IMR-90 (cell line): ENCODE measurements around the gene CACNA1I. TPM values are rescaled to one million over a fixed set of nuclear protein-coding genes. Genes with fewer than 3 reads are reported as not detected.

Source experiments
- ATAC-seq: fragments of 200-7000 bp; cut with Tn5 transposase; 2 replicates; pipeline ENCODE4 v1.9.1; 2020; ENCODE audit warnings: low read depth, mild to moderate bottlenecking, moderate library complexity
- BruUV-seq: library from RNA; stranded (reverse); fragments of 400-500 nt; replicated peaks from 2 replicates; lab custom pipeline; 2021; lab: Mats Ljungman, UMichigan
- CTCF ChIA-PET: fragments of 300-600 bp; formaldehyde crosslinking; extraction: SDS; loops from one replicate; lab custom pipeline; 2021; ENCODE audit warnings: antibody characterized with exemption; lab: Yijun Ruan, JAX
- POLR2A ChIA-PET: fragments of 300-600 bp; sonication (Branson Sonifier 250); formaldehyde crosslinking; loops from one replicate; lab custom pipeline; 2022; ENCODE audit warnings: antibody characterized with exemption; ENCODE audit not compliant: unreplicated experiment; lab: Charles Lee
- DNase-seq: peaks from one replicate; pipeline ENCODE4 v3.0.0; 2013
- H2AFZ ChIP-seq: replicated peaks from 2 replicates; pipeline ENCODE3; 2013; ENCODE audit warnings: low read length, mild to moderate bottlenecking; ENCODE audit not compliant: poor library complexity
- H2AK5ac ChIP-seq: 2 replicates; pipeline ENCODE4 v1.6.1; 2013; ENCODE audit warnings: low read depth, low read length, inconsistent platforms
- H2AK9ac ChIP-seq: replicated peaks from 2 replicates; pipeline ENCODE3; 2013; ENCODE audit warnings: mild to moderate bottlenecking, low read depth, low read length, moderate library complexity; ENCODE audit not compliant: poor library complexity
- H2BK120ac ChIP-seq: 2 replicates; pipeline ENCODE4 v1.6.1; 2013; ENCODE audit warnings: low read depth, low read length, inconsistent platforms
- H2BK15ac ChIP-seq: 3 replicates; pipeline ENCODE4 v1.6.1; 2013; ENCODE audit warnings: low read depth, low read length, inconsistent platforms
- H2BK20ac ChIP-seq: 2 replicates; pipeline ENCODE4 v1.6.1; 2013; ENCODE audit warnings: low read depth, mild to moderate bottlenecking, inconsistent platforms, low read length, moderate library complexity
- H2BK5ac ChIP-seq: 2 replicates; pipeline ENCODE4 v1.6.1; 2013; ENCODE audit warnings: mild to moderate bottlenecking, low read depth, low read length, inconsistent platforms; ENCODE audit not compliant: poor library complexity, severe bottlenecking
- H3K14ac ChIP-seq: replicated peaks from 2 replicates; pipeline ENCODE4 v1.6.1; 2013; ENCODE audit warnings: low read depth, low read length, inconsistent platforms
- H3K18ac ChIP-seq: 2 replicates; pipeline ENCODE4 v1.6.1; 2013; ENCODE audit warnings: low read depth, low read length, control low read depth
- H3K23ac ChIP-seq: 2 replicates; pipeline ENCODE4 v1.6.1; 2013; ENCODE audit warnings: low read depth, low read length, inconsistent platforms
- H3K27ac ChIP-seq: 2 replicates; pipeline ENCODE4 v1.5.1; 2013; ENCODE audit warnings: mild to moderate bottlenecking, control low read depth, low read length; ENCODE audit not compliant: insufficient read depth
- H3K27me3 ChIP-seq: 2 replicates; pipeline ENCODE4 v1.6.1; 2013; ENCODE audit warnings: low read length; ENCODE audit not compliant: control insufficient read depth, insufficient read depth
- H3K36me3 ChIP-seq: 2 replicates; pipeline ENCODE4 v1.6.1; 2013; ENCODE audit warnings: low read length, mixed read lengths; ENCODE audit not compliant: control insufficient read depth, insufficient read depth
- H3K4ac ChIP-seq: 2 replicates; pipeline ENCODE4 v1.6.1; 2013; ENCODE audit warnings: low read depth, low read length, inconsistent platforms
- H3K4me1 ChIP-seq: 2 replicates; pipeline ENCODE4 v1.6.1; 2013; ENCODE audit warnings: low read length, mixed read lengths; ENCODE audit not compliant: control insufficient read depth, insufficient read depth
- H3K4me2 ChIP-seq: 2 replicates; pipeline ENCODE4 v1.6.1; 2013; ENCODE audit warnings: low read depth, mild to moderate bottlenecking, control low read depth, low read length, moderate library complexity
- H3K4me3 ChIP-seq: 2 replicates; pipeline ENCODE4 v1.5.1; 2013; ENCODE audit warnings: low read depth, mild to moderate bottlenecking, control low read depth, low read length, moderate library complexity; ENCODE audit not compliant: insufficient read depth
- H3K56ac ChIP-seq: 2 replicates; pipeline ENCODE4 v1.6.1; 2013; ENCODE audit warnings: low read length, inconsistent platforms; ENCODE audit not compliant: insufficient read depth; ENCODE audit errors: extremely low read depth
- H3K79me1 ChIP-seq, 2 experiments: 2 replicates each; pipeline ENCODE4 v1.6.1; 2013; ENCODE audit warnings: low read length in 2 of 2, inconsistent platforms in 1 of 2, low read depth in 1 of 2
- H3K9ac ChIP-seq: 2 replicates; pipeline ENCODE4 v1.6.1; 2013; ENCODE audit warnings: low read depth, low read length, control low read depth
- H3K9me1 ChIP-seq: 2 replicates; pipeline ENCODE4 v1.6.1; 2013; ENCODE audit warnings: low read length, inconsistent platforms; ENCODE audit not compliant: insufficient read depth
- H3K9me3 ChIP-seq: 2 replicates; pipeline ENCODE4 v1.6.1; 2013; ENCODE audit warnings: low read length; ENCODE audit not compliant: control insufficient read depth, insufficient read depth
- H4K20me1 ChIP-seq: 2 replicates; pipeline ENCODE4 v1.6.1; 2013; ENCODE audit warnings: low read length, inconsistent platforms; ENCODE audit not compliant: insufficient read depth
- H4K5ac ChIP-seq: 2 replicates; pipeline ENCODE4 v1.6.1; 2013; ENCODE audit warnings: mild to moderate bottlenecking, low read depth, low read length, control low read depth
- H4K8ac ChIP-seq, 2 experiments: 2 replicates each; pipeline ENCODE4 v1.6.1; 2013; ENCODE audit warnings: low read depth in 2 of 2, low read length in 2 of 2, control low read depth in 1 of 2, inconsistent platforms in 1 of 2
- H4K91ac ChIP-seq: 2 replicates; pipeline ENCODE4 v1.6.1; 2013; ENCODE audit warnings: low read depth, low read length, inconsistent platforms; ENCODE audit not compliant: insufficient read depth
- BHLHE40 ChIP-seq: fragments of 150-350 bp; IDR thresholded peaks from 2 replicates; pipeline ENCODE4 v1.6.1; 2016; ENCODE audit warnings: mild to moderate bottlenecking, low read depth, low read length
- CEBPB ChIP-seq: IDR thresholded peaks from 2 replicates; pipeline ENCODE4 v1.6.1; 2012; ENCODE audit warnings: low read depth, low read length, improper control_type of control experiment
- CHD1 ChIP-seq: IDR thresholded peaks from 2 replicates; pipeline ENCODE4 v1.6.1; 2012; ENCODE audit warnings: low read depth, low read length, improper control_type of control experiment
- ELK1 ChIP-seq: fragments of 150-350 bp; IDR thresholded peaks from 2 replicates; pipeline ENCODE4 v1.6.1; 2016; ENCODE audit warnings: low read depth, mild to moderate bottlenecking, low read length, moderate library complexity, borderline replicate concordance
- FOS ChIP-seq: fragments of 150-350 bp; IDR thresholded peaks from 2 replicates; pipeline ENCODE4 v1.6.1; 2016; ENCODE audit warnings: low read depth, low read length
- MAFK ChIP-seq: IDR thresholded peaks from 2 replicates; pipeline ENCODE4 v1.6.1; 2012; ENCODE audit warnings: low read depth, low read length, improper control_type of control experiment
- MAZ ChIP-seq: IDR thresholded peaks from 2 replicates; pipeline ENCODE4 v1.6.1; 2012; ENCODE audit warnings: low read depth, mild to moderate bottlenecking, low read length, improper control_type of control experiment, moderate library complexity, borderline replicate concordance
- MXI1 ChIP-seq: IDR thresholded peaks from 2 replicates; pipeline ENCODE4 v1.6.1; 2012; ENCODE audit warnings: low read depth, mild to moderate bottlenecking, low read length, moderate library complexity, borderline replicate concordance
- NFE2L2 ChIP-seq: fragments of 150-350 bp; IDR thresholded peaks from 2 replicates; pipeline ENCODE4 v1.6.1; 2016; ENCODE audit warnings: low read depth, mild to moderate bottlenecking, low read length
- POLR2A ChIP-seq: IDR thresholded peaks from 2 replicates; pipeline ENCODE4 v1.6.1; 2012; ENCODE audit warnings: mild to moderate bottlenecking, low read depth, low read length
- RAD21 ChIP-seq: IDR thresholded peaks from 2 replicates; pipeline ENCODE4 v1.6.1; 2012; ENCODE audit warnings: low read length, improper control_type of control experiment
- RCOR1 ChIP-seq: IDR thresholded peaks from 2 replicates; pipeline ENCODE4 v1.6.1; 2012; ENCODE audit warnings: mild to moderate bottlenecking, low read length, improper control_type of control experiment; ENCODE audit not compliant: insufficient replicate concordance
- RFX5 ChIP-seq: IDR thresholded peaks from 2 replicates; pipeline ENCODE4 v1.8.0; 2012; ENCODE audit warnings: low read depth, mild to moderate bottlenecking, low read length, moderate library complexity
- SMC3 ChIP-seq: fragments of 150-350 bp; IDR thresholded peaks from 2 replicates; pipeline ENCODE4 v1.6.1; 2016; ENCODE audit warnings: low read depth, mild to moderate bottlenecking, antibody characterized with exemption, low read length, moderate library complexity
- USF2 ChIP-seq: fragments of 150-350 bp; IDR thresholded peaks from 2 replicates; pipeline ENCODE4 v1.6.1; 2017; ENCODE audit warnings: mild to moderate bottlenecking, antibody characterized with exemption, low read length, low read depth
- WGBS, 2 experiments: methylation state at CpG; one replicate each; pipeline versions ENCODE4 v1.1.5 to v1.1.7; 2013; ENCODE audit warnings: missing lambda C conversion rate in 2 of 2; ENCODE audit not compliant: insufficient read length in 1 of 2; ENCODE audit errors: extremely low coverage in 2 of 2; 5-methylcytosine and 5-hydroxymethylcytosine counted together
- dilution Hi-C: fragments of 300-500 bp; cut with HindIII; formaldehyde crosslinking; loops from one replicate; pipeline ENCODE4 v1.14.3; 2018; ENCODE audit warnings: low sequenced_read_pairs; ENCODE audit not compliant: unreplicated experiment
- in situ Hi-C: fragments of 300-500 bp; cut with MboI; formaldehyde crosslinking; loops from 3 replicates; pipeline ENCODE4 v1.14.3; 2019; ENCODE audit warnings: low sequenced_read_pairs, inconsistent platforms, mixed read lengths
- intact Hi-C: fragments of 100-400 bp; cut with micrococcal nuclease; formaldehyde crosslinking; loops from 2 replicates; pipeline ENCODE4 v1.10.0; 2022
- polyA plus RNA-seq, 3 experiments: library from polyadenylated mRNA; depleted of rRNA; stranded (reverse); fragments of >200 nt; gene quantifications; 2 replicates each; pipeline ENCODE4 v1.2.3, GENCODE V29; 2012; ENCODE audit warnings: low replicate concordance in 1 of 3
- total RNA-seq: library from RNA; depleted of rRNA; stranded (reverse); fragments of >200 nt; gene quantifications from 2 replicates; pipeline ENCODE4 v1.2.3, GENCODE V29; 2012
- TF ChIP-seq, protein P1 (sequence below): conservative IDR thresholded peaks from 2 replicates; pipeline ENCODE4 v1.5.1; 2012; ENCODE audit warnings: mild to moderate bottlenecking, low read depth, low read length, improper control_type of control experiment

CACNA1I gene
- total and polyA plus RNA-seq, 2 of the 4 experiments (the other 2 are of a cell fraction), result under 0.01 to 0.02 TPM

DNA sequence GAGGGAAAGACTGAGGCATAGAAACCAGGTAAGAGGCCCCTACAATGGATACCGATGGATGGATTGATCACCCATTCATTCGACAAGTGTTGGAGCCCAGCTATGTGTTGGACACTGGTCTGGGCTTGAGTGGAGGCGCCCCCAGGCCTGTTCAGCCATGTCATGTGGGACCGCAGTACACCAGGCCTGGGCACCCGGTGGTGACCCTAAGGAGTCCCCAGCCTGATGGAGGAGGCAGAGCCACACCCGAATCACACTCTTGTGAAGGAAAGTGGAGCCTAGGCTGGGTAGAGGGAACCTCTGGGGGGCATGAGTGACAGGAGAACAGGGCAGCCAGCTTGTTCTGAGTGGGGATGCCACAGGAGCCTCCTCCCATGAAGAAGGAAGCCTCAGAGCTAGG lies 10.2 kb downstream of the CACNA1I start:
- H3K23ac ChIP-seq, result no peak overlapping the region
- no peak overlapping the region for H2BK120ac ChIP-seq
- no peak overlapping the region for H2BK20ac ChIP-seq
- peaks cover 4% of the 10 kb centered on the region; the same call in 1 of the 2 replicates for H3K9me3 ChIP-seq
- H3K18ac ChIP-seq, result no peak overlapping the region
- H4K91ac ChIP-seq, result no peak overlapping the region
- H2AK9ac ChIP-seq, result no peak overlapping the region
- H3K14ac ChIP-seq, result no peak overlapping the region
- 90% methylated on average over 2 of the region's 6 CpGs; no CpG with 5 or more reads in 1 of the 2 experiments for WGBS, 2 experiments
- H3K4me2 ChIP-seq, result no peak overlapping the region
- no peak overlapping the region for H3K4me3 ChIP-seq
- H2BK15ac ChIP-seq, result no peak overlapping the region
- ChIA-PET POLR2A (no interaction called here), CTCF (no interaction called here)
- no peak overlapping the region for H3K9ac ChIP-seq
- intact Hi-C loops (no loop called here), dilution Hi-C loops (no loop called here), in situ Hi-C loops (no loop called here)
- H3K9me1 ChIP-seq, result no peaks in the 10 kb centered on the region; the same call in 1 of the 2 replicates
- no peak overlapping the region for H4K8ac ChIP-seq
- H2AK5ac ChIP-seq, result no peak overlapping the region
- no peak overlapping the region for H4K5ac ChIP-seq
- DNase-seq, result no peak
- H3K79me1 ChIP-seq, result no peaks in the 10 kb centered on the region
- H3K4me1 ChIP-seq, result no peaks in the 10 kb centered on the region
- no peak overlapping the region for H2BK5ac ChIP-seq
- TF ChIP-seq, protein P1, sequence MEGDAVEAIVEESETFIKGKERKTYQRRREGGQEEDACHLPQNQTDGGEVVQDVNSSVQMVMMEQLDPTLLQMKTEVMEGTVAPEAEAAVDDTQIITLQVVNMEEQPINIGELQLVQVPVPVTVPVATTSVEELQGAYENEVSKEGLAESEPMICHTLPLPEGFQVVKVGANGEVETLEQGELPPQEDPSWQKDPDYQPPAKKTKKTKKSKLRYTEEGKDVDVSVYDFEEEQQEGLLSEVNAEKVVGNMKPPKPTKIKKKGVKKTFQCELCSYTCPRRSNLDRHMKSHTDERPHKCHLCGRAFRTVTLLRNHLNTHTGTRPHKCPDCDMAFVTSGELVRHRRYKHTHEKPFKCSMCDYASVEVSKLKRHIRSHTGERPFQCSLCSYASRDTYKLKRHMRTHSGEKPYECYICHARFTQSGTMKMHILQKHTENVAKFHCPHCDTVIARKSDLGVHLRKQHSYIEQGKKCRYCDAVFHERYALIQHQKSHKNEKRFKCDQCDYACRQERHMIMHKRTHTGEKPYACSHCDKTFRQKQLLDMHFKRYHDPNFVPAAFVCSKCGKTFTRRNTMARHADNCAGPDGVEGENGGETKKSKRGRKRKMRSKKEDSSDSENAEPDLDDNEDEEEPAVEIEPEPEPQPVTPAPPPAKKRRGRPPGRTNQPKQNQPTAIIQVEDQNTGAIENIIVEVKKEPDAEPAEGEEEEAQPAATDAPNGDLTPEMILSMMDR, result no peak
- TF ChIP-seq POLR2A, result no peak
- no peak for TF ChIP-seq USF2
- no peak for TF ChIP-seq ELK1
- no peak for TF ChIP-seq CEBPB
- TF ChIP-seq RAD21, result no peak
- no peak for TF ChIP-seq MAZ
- TF ChIP-seq RCOR1, result no peak
- no peak for TF ChIP-seq MAFK
- no peak for TF ChIP-seq MXI1
- TF ChIP-seq SMC3, result no peak
- TF ChIP-seq NFE2L2, result no peak
- no peak for TF ChIP-seq FOS
- no peak for TF ChIP-seq RFX5
- TF ChIP-seq CHD1, result no peak
- no peak for TF ChIP-seq BHLHE40
- BruUV-seq, result no TSS peak
- H3K27me3 ChIP-seq, result peaks cover 43% of the 10 kb centered on the region
- no peak overlapping the region for H3K56ac ChIP-seq
- no peaks in the 10 kb centered on the region for H4K20me1 ChIP-seq
- H3K36me3 ChIP-seq, result no peaks in the 10 kb centered on the region
- no peak overlapping the region for H3K27ac ChIP-seq
- no peak for ATAC-seq
- no peak overlapping the region for H3K4ac ChIP-seq
- H2AFZ ChIP-seq, result no peak overlapping the region
